Immature natural killer cell (primary cell): ENCODE measurements around the gene AIG1. TPM values are rescaled to one million over a fixed set of nuclear protein-coding genes. Genes with fewer than 3 reads are reported as not detected.

ENCODE experiments used
- DNase-seq, 3 donors: peaks; one replicate each; pipeline ENCODE4 v3.0.0; 2022; ENCODE audit warnings: mixed read lengths in 1 of 3
- H3K27ac Mint-ChIP-seq, 6 donors: one replicate each; pipeline ENCODE4 v1.8.0; 2020; ENCODE audit warnings: mixed read lengths in 6 of 6, mild to moderate bottlenecking in 5 of 6, inconsistent platforms in 4 of 6, moderate library complexity in 3 of 6
- H3K27me3 Mint-ChIP-seq, 3 donors: one replicate each; pipeline ENCODE4 v1.8.0; 2020 to 2021; ENCODE audit warnings: low read depth in 3 of 3, mild to moderate bottlenecking in 3 of 3, mixed read lengths in 3 of 3, moderate library complexity in 3 of 3, inconsistent platforms in 1 of 3
- H3K36me3 Mint-ChIP-seq, 3 donors: one replicate each; pipeline ENCODE4 v1.8.0; 2020; ENCODE audit warnings: mixed read lengths in 3 of 3, inconsistent platforms in 2 of 3, mild to moderate bottlenecking in 2 of 3
- H3K4me1 Mint-ChIP-seq, 2 donors: one replicate each; pipeline ENCODE4 v1.8.0; 2020; ENCODE audit warnings: inconsistent platforms in 2 of 2, mild to moderate bottlenecking in 2 of 2, mixed read lengths in 2 of 2, moderate library complexity in 1 of 2
- H3K4me3 Mint-ChIP-seq, 5 donors: one replicate each; pipeline ENCODE4 v1.8.0; 2020; ENCODE audit warnings: mild to moderate bottlenecking in 5 of 5, mixed read lengths in 5 of 5, inconsistent platforms in 3 of 5, moderate library complexity in 3 of 5
- H3K9me3 Mint-ChIP-seq, 6 donors: one replicate each; pipeline ENCODE4 v1.8.0; 2020; ENCODE audit warnings: mild to moderate bottlenecking in 6 of 6, mixed read lengths in 6 of 6, inconsistent platforms in 4 of 6, moderate library complexity in 3 of 6
- polyA plus RNA-seq, 3 donors: library from polyadenylated mRNA; unstranded; fragments of 300-500 nt; fragmentation: Illumina TruSeq; gene quantifications; one replicate each; pipeline ENCODE4 v1.2.3, GENCODE V29; 2021

The AIG1 gene
- polyA plus RNA-seq, 3 donors from 2014 or later, result 4.6 to 17.8 (median 12.3) TPM

DNA sequence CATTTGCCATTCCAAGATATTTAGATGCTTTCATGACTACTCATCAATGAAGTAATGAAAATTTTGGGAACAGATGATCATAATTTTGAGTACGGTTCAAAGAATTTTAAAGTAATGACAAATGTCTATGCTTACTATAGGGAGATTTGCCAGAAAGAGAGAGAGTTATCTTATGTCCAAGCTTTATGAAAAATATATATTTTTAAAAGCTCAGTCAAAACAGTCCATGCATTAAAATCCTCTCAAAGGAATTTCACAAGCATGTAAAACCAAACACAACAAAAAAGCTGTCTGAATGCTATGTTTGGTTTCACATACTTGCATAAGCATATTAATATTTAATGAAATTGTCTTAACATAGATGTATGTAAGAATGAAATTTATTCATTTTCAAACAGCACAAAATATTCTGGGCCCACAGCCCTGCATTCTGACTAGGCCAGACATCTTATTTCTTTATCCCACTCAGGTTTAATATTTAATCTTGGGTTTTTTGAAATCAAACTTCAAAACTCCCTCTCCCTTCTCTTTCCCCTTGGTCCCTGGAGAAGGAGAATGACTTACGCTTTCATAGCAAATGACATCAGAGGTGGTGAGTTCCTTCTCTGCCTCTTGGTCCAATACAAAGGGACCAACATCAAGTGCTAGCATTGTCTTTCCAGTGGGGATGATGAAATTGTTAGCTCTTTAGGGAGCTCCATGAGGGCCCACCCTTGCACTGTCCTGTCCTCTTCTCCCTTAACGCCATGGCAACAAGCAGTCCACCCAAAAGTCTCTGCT, 295.6 kb downstream of the AIG1 start:
- H3K9me3 Mint-ChIP-seq, result peaks cover 0 to 9% (median 4%) of the 10 kb centered on the region in 6 donors
- H3K4me1 Mint-ChIP-seq, result no peaks in the 10 kb centered on the region
- H3K4me3 Mint-ChIP-seq, result no peak overlapping the region
- H3K27ac Mint-ChIP-seq, result no peak overlapping the region
- H3K27me3 Mint-ChIP-seq, result peaks cover 3 to 13% (median 4%) of the 10 kb centered on the region in 3 donors
- H3K36me3 Mint-ChIP-seq, result peaks cover 0 to 3% (median 0%) of the 10 kb centered on the region in 3 donors
- no peak for DNase-seq

DNA sequence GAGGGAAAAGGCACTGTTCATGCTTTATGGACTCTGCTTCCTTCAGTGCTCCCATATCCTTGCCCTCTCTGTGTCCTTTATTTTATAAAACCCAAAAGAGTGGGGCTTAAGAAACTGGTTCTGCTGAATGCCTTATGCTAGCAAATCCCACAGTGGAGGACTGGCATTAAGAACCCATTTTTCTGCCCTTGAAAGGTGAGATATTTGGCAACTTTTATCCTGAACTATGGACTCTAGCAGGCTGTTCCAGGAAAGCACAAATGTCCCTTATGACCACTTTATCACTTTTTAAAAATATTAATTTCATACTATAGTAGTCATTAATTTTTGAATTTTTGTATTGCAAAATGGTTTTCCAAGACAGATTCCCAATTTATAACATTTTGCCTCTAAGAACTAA, 296.5 kb downstream of the AIG1 start:
- H3K9me3 Mint-ChIP-seq, result peaks cover 0 to 7% (median 3%) of the 10 kb centered on the region in 6 donors
- H3K27ac Mint-ChIP-seq, result no peak overlapping the region
- DNase-seq, result no peak
- no peaks in the 10 kb centered on the region for H3K4me1 Mint-ChIP-seq
- peaks cover 0 to 3% (median 0%) of the 10 kb centered on the region in 3 donors for H3K36me3 Mint-ChIP-seq
- H3K4me3 Mint-ChIP-seq, result no peak overlapping the region
- H3K27me3 Mint-ChIP-seq, result peaks cover 3 to 13% (median 4%) of the 10 kb centered on the region in 3 donors

DNA sequence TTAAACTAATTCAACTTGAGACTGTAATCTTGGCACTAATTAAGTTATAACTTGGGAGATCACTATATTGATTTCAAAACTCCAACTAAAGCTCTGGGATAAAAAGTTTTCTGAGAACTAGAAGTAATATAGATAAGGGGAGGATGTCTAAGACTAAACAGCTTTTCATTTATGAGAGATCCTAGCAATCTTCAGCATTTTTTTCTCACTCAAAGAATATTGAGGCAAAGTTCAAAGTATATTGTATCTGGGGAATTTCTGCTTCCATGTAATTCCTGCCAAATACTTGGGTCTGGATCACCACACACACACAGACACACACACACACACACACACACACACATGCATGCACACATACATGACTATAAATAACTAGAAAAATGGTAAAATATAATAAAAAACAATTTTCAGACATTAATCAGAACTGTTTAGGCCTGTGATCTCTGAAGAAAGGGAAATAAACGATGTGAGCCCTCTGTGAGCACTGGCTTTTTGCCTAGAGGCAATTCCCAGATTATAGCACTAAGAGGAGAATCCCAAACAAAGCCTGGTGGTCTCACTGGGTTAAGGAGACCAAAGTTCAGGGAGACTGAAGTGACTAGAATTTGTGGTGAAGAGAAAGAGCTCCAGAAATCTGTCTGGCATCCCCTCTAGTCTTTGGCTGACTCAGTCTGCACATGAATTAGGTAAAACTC, 297.0 kb downstream of the AIG1 start:
- Mint-ChIP-seq H3K27me3 (peaks cover 2 to 13% (median 3%) of the 10 kb centered on the region in 3 donors), H3K36me3 (peaks cover 0 to 3% (median 0%) of the 10 kb centered on the region in 3 donors), H3K9me3 (peaks cover 0 to 6% (median 1%) of the 10 kb centered on the region in 6 donors), H3K4me1 (no peaks in the 10 kb centered on the region), H3K4me3 (no peak overlapping the region), H3K27ac (no peak overlapping the region)
- no peak for DNase-seq

DNA sequence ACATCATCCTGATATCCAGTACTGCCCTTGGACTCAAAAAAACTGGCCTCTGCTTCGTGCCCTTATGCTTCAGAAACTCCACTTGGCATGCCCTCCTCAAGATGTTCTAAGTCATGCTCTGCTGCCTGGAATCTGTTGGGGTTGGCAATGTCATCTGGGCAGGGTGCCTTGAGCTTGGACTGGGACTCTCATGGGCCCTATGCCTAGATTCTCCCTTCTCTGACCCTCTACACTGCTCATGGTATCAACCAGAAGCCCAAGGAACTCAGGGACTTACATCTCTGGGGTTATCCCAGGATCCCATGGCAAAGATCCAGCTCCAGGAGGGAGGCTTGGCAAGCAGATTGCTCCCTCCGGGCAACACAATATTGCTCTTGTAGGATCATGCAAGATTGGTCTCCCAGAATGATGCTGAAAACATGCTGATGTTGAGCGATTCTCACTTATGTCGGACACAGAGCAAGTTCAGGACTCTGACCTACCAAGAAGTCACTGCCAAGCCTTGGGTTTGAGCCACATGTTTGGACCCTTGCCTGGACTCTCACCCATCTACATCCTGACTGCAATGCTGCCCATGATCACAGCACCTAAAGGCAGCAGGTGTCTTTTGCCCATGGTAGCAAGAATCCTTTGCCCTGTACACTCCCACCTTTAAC, 301.0 kb downstream of the AIG1 start:
- H3K9me3 Mint-ChIP-seq, result peaks cover 0 to 2% (median 0%) of the 10 kb centered on the region in 6 donors
- H3K27ac Mint-ChIP-seq, result no peak overlapping the region
- peaks cover 2 to 13% (median 6%) of the 10 kb centered on the region in 3 donors for H3K27me3 Mint-ChIP-seq
- no peaks in the 10 kb centered on the region for H3K4me1 Mint-ChIP-seq
- H3K36me3 Mint-ChIP-seq, result no peaks in the 10 kb centered on the region
- no peak for DNase-seq
- no peak overlapping the region for H3K4me3 Mint-ChIP-seq

DNA sequence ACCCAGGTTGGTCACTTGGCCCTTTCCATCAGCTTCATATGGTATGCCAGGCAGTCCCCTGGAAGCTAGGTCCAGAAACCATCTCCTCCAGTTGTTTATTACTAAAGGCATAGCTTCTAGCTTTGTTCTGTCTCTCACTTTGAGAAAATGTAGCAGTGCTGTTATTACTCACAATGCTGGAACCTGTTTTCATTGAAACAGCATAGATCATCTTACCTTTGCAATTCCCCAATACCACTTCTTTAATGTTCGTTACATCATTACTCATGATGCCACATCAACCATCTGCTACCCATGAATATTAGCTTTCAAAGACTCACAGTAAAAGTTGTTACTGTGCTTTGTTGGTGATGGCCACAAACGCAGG, 301.5 kb downstream of the AIG1 start:
- Mint-ChIP-seq H3K36me3 (no peaks in the 10 kb centered on the region), H3K27me3 (peaks cover 0 to 13% (median 6%) of the 10 kb centered on the region in 3 donors), H3K9me3 (peaks cover 0 to 2% (median 0%) of the 10 kb centered on the region in 6 donors), H3K27ac (no peak overlapping the region), H3K4me3 (no peak overlapping the region), H3K4me1 (no peaks in the 10 kb centered on the region)
- no peak for DNase-seq

DNA sequence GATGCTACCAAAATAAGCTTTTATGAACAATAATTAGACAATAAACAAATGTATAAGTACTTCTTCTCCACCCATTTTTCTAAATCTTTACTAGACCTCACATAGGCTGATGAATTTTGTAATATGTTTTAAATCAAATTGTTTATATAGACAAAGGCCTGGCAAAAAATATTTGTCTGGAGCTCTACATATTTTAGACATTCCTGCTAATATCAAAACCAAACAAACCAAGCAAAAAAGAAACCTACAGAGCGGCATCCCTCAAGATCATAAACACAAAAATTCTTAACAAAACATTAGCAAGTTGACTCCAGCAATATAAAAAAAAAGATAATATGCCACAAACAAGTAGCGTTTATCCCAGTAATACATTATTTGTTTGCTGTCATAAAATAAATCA, 302.6 kb downstream of the AIG1 start:
- DNase-seq, result no peak
- no peaks in the 10 kb centered on the region for H3K4me1 Mint-ChIP-seq
- H3K36me3 Mint-ChIP-seq, result no peaks in the 10 kb centered on the region
- H3K9me3 Mint-ChIP-seq, result peaks cover 0 to 2% (median 0%) of the 10 kb centered on the region in 6 donors
- H3K27ac Mint-ChIP-seq, result no peak overlapping the region
- H3K27me3 Mint-ChIP-seq, result peaks cover 0 to 7% (median 6%) of the 10 kb centered on the region in 3 donors
- H3K4me3 Mint-ChIP-seq, result no peak overlapping the region

DNA sequence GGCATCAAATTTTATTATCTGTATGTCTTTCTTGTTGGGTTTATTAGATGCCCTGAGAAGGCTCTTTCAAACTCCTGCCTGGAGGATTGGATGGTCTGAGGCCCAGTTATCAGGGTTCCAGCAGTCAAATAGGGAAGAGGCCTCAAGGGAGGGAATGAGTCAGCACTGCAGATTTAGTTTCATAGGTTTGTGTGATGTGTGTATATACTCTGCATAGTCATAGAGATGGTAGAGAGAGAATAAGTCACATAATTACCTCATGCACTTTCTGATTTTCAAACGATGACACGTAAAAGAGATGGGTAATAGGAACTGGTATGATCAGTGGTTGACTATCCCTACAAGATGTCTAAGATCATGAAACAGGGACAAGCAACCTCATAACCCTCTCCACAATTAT, 307.7 kb downstream of the AIG1 start:
- H3K27me3 Mint-ChIP-seq, result peaks cover 0 to 3% (median 3%) of the 10 kb centered on the region in 3 donors
- H3K36me3 Mint-ChIP-seq, result no peaks in the 10 kb centered on the region
- H3K9me3 Mint-ChIP-seq, result peaks cover 0 to 2% (median 0%) of the 10 kb centered on the region in 6 donors
- no peaks in the 10 kb centered on the region for H3K4me1 Mint-ChIP-seq
- DNase-seq, result no peak
- H3K4me3 Mint-ChIP-seq, result no peak overlapping the region
- H3K27ac Mint-ChIP-seq, result no peak overlapping the region

DNA sequence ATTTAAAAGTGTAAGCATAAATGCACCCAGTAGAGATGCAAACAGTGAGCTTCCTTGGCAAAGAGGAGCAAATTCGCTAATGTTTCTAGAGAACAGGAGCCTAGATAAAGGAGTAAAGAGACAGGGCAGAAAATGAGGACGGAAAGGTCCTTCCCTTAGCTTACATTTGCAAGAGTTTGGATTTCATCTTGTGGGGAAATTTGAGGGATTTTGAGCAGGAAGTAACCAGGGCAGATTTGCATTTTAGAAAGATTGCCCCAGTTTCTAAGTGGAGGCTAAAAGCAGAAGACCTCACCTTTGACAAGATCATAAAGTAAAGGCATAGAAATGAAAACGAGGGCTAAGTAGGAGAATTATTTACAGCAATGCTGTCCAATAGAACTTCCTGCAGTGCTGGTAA, 309.3 kb downstream of the AIG1 start:
- Mint-ChIP-seq H3K4me3 (no peak overlapping the region), H3K4me1 (peaks cover 1 to 6% of the 10 kb centered on the region in 2 donors), H3K27me3 (peaks cover 0 to 3% (median 2%) of the 10 kb centered on the region in 3 donors), H3K27ac (no peak overlapping the region), H3K36me3 (no peaks in the 10 kb centered on the region), H3K9me3 (peaks cover 0 to 2% (median 0%) of the 10 kb centered on the region in 6 donors)
- DNase-seq, result no peak

DNA sequence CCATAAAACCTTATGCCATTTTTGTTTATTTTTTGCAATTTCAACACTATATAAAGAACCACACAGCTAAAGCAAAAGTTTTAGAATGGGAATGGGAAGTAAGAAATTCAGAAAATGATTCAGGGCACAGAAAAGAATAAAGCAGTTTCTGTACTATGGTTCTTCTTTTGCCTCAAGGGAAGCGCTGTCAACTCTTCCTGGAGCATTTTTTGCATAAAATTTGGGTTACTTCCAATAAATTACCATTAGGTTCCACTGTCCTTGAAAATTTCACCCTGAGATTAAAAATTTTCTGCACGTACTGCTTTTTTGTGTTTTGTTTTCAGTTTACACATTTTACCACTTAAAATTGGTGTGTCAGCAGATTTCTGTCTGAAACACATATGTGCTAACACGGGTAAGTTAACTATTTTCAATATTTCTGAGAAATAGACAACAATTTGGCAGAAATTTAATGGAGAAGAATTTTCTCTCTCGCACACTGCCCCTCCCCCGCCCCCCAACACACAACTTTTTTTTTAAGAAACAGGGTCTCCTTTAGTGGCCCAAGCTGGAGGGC, 310.2 kb downstream of the AIG1 start:
- Mint-ChIP-seq H3K4me1 (peaks cover 1 to 6% of the 10 kb centered on the region in 2 donors), H3K27me3 (peaks cover 0 to 3% (median 0%) of the 10 kb centered on the region in 3 donors), H3K4me3 (no peak overlapping the region), H3K9me3 (peaks cover 0 to 2% (median 0%) of the 10 kb centered on the region in 6 donors), H3K27ac (no peak overlapping the region), H3K36me3 (no peaks in the 10 kb centered on the region)
- no peak for DNase-seq

DNA sequence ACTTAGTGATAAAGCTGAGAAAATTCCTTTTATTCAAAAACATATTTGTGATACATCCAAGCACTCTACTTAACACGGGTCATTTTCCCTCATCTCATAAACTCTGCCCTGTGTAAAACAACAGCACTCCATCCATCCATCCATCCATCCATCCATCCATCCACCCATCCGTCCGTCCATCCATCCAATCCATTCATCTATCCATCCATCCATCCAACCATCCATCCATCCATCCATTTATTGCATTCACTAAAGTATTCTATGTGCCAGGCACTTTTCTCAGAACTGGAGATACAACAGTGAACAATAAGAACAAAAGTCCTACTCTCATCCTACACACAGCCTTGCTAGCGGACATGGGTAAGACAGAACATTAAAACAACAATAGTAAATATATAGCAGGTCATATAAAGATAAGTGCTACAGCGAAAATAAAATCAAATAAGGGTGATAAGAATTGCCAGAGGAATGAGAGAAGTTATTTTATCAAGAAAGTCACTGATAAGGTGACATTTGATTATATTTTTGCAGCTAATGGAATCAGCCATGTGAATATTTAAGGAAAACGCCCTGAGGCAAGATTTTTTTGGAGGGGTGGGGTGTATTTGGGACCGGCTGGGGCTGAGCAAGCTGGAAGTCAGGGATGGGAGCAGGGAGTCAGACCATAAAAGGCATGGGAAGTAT, 311.7 kb downstream of the AIG1 start:
- no peak for DNase-seq
- H3K9me3 Mint-ChIP-seq, result no peaks in the 10 kb centered on the region
- peaks cover 1 to 6% of the 10 kb centered on the region in 2 donors for H3K4me1 Mint-ChIP-seq
- no peaks in the 10 kb centered on the region for H3K36me3 Mint-ChIP-seq
- H3K27me3 Mint-ChIP-seq, result peaks cover 0 to 3% (median 2%) of the 10 kb centered on the region in 3 donors
- H3K27ac Mint-ChIP-seq, result no peak overlapping the region
- no peak overlapping the region for H3K4me3 Mint-ChIP-seq

DNA sequence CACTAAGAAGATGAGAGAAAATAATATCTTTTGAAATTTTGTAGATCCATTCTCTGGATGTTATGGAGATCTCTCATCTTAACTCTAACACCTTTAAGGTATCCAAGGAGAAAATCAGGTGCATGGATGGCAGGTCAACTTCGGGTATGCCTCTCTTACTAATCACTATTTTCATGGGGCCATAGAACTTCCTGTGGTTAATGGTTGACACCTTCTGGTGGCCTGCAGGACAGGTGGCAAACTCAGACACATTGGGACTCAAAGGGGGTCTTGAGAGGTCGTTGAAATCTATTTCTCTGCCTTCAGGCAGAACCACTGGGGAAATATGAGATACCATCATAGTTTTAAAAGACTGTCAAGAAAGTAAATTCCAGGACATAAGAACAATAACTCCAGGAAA, 313.3 kb downstream of the AIG1 start:
- no peaks in the 10 kb centered on the region for H3K36me3 Mint-ChIP-seq
- H3K9me3 Mint-ChIP-seq, result peaks cover 0 to 2% (median 0%) of the 10 kb centered on the region in 6 donors
- H3K27me3 Mint-ChIP-seq, result peaks cover 0 to 8% (median 2%) of the 10 kb centered on the region in 3 donors
- no peak for DNase-seq
- peaks cover 1 to 6% of the 10 kb centered on the region in 2 donors for H3K4me1 Mint-ChIP-seq
- H3K27ac Mint-ChIP-seq, result no peak overlapping the region
- no peak overlapping the region for H3K4me3 Mint-ChIP-seq

DNA sequence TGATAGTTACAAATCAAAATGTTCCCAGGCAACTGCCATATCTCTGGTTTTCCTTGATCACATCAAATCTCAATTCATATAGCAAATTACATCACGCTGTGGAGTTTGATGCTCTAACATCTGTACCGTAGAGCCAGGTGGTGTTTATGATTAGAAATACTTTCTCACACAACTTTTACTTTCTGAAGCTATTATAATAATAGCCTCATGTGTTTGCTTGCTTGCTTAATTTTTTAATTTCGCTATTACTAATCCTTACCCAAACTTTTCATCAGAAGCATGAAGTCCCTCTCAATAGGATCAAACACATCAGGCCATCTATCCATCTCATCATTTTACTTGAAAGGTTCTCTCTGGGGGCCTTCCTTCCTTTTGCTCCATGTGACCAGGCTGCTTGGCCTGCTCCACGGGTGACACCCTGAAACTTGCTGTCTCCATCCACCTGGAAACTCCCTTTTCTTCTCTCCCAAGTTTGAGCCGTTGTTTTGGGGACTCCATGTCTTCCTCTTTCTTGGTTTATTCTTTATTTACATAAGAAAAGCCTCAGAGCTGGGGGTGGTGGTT, 314.4 kb downstream of the AIG1 start:
- H3K4me1 Mint-ChIP-seq, result peaks cover 1 to 6% of the 10 kb centered on the region in 2 donors
- no peak overlapping the region for H3K27ac Mint-ChIP-seq
- H3K9me3 Mint-ChIP-seq, result peaks cover 0 to 2% (median 0%) of the 10 kb centered on the region in 6 donors
- H3K4me3 Mint-ChIP-seq, result no peak overlapping the region
- DNase-seq, result no peak
- no peaks in the 10 kb centered on the region for H3K36me3 Mint-ChIP-seq
- peaks cover 0 to 8% (median 2%) of the 10 kb centered on the region in 3 donors for H3K27me3 Mint-ChIP-seq

DNA sequence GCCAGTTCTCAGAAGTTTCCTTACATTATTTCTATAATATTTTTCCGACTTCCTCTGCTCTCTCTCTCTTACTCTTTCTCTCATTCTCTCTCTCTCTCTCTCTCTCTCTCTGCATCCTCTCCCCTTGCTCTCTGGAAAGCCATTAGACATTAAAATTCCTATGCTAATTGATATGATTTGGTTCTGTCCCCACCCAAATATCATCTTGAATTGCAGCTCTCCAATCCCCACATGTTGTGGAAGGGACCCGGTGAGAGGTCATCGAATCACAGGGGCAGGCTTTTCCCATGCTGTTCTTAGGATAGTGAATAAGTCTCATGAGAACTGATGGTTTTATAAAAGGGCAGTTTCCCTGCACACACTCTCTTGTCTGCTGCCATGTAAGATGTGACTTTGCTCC, 315.7 kb downstream of the AIG1 start:
- H3K27ac Mint-ChIP-seq, result no peak overlapping the region
- H3K4me3 Mint-ChIP-seq, result no peak overlapping the region
- H3K9me3 Mint-ChIP-seq, result peaks cover 0 to 2% (median 0%) of the 10 kb centered on the region in 6 donors
- DNase-seq, result no peak
- peaks cover 0 to 11% (median 8%) of the 10 kb centered on the region in 3 donors for H3K27me3 Mint-ChIP-seq
- H3K4me1 Mint-ChIP-seq, result peaks cover 1 to 6% of the 10 kb centered on the region in 2 donors
- H3K36me3 Mint-ChIP-seq, result no peaks in the 10 kb centered on the region
